Measurements from ENCODE around the gene DMD.

Gene DMD

GRCh38 chrX:31314921-31315320 is 1896.4 kb downstream of the DMD start:
- H4K20me1 ChIP-seq (ENCODE audit: insufficient read depth, low read length), result no peaks in the 10 kb centered on the region
- no peaks in the 10 kb centered on the region for H3K79me2 ChIP-seq (ENCODE audit: insufficient read depth, low read length)
- no peak overlapping the region for H3K4me3 ChIP-seq (ENCODE audit: low read depth in 1 of 2, low read length in 2 of 2)
- DNase-seq (no peak), ATAC-seq (ENCODE audit: insufficient read depth, low read depth) (no peak)
- H2AFZ ChIP-seq (ENCODE audit: low read depth, low read length), result no peak overlapping the region
- no peak overlapping the region for H3K9ac ChIP-seq (ENCODE audit: low read depth, low read length)
- H3K27me3 ChIP-seq (ENCODE audit: insufficient read depth, low read length, poor library complexity), result no peaks in the 10 kb centered on the region
- H3K4me1 ChIP-seq (ENCODE audit: insufficient read depth, low read length), result no peaks in the 10 kb centered on the region
- no peaks in the 10 kb centered on the region for H3K36me3 ChIP-seq (ENCODE audit: insufficient read depth, low read length)
- H3K4me2 ChIP-seq (ENCODE audit: insufficient read depth, low read length), result no peak overlapping the region
- no peaks in the 10 kb centered on the region for H3K9me3 ChIP-seq (ENCODE audit: insufficient read depth, low read length, severe bottlenecking)
- TF ChIP-seq CTCF (IDR thresholded peaks at IDR 0.05; ENCODE audit: borderline replicate concordance, extremely low read depth, low read length, poor library complexity, severe bottlenecking) (no peak), EZH2 (IDR thresholded peaks at IDR 0.05; ENCODE audit: borderline replicate concordance, low read depth, low read length, severe bottlenecking) (no peak)
- H3K27ac ChIP-seq (ENCODE audit: low read length), result no peak overlapping the region

GRCh38 chrX:31307952-31308351 is 1903.4 kb downstream of the DMD start:
- Histone ChIP-seq H3K4me3 (ENCODE audit: low read depth in 1 of 2, low read length in 2 of 2) (no peak overlapping the region), H3K9me3 (ENCODE audit: insufficient read depth, low read length, severe bottlenecking) (no peaks in the 10 kb centered on the region), H4K20me1 (ENCODE audit: insufficient read depth, low read length) (no peaks in the 10 kb centered on the region), H3K27ac (ENCODE audit: low read length) (no peak overlapping the region), H3K27me3 (ENCODE audit: insufficient read depth, low read length, poor library complexity) (no peaks in the 10 kb centered on the region), H3K4me1 (ENCODE audit: insufficient read depth, low read length) (no peaks in the 10 kb centered on the region), H3K9ac (ENCODE audit: low read depth, low read length) (no peak overlapping the region), H3K36me3 (ENCODE audit: insufficient read depth, low read length) (no peaks in the 10 kb centered on the region), H3K79me2 (ENCODE audit: insufficient read depth, low read length) (no peaks in the 10 kb centered on the region), H3K4me2 (ENCODE audit: insufficient read depth, low read length) (no peak overlapping the region), H2AFZ (ENCODE audit: low read depth, low read length) (no peak overlapping the region)
- TF ChIP-seq EZH2 (IDR thresholded peaks at IDR 0.05; ENCODE audit: borderline replicate concordance, low read depth, low read length, severe bottlenecking), result no peak
- no peak for TF ChIP-seq CTCF (IDR thresholded peaks at IDR 0.05; ENCODE audit: borderline replicate concordance, extremely low read depth, low read length, poor library complexity, severe bottlenecking)
- DNase-seq (no peak), ATAC-seq (ENCODE audit: insufficient read depth, low read depth) (no peak)

GRCh38 chrX:31302573-31303075 is 1908.7 kb downstream of the DMD start:
- no peaks in the 10 kb centered on the region for H3K4me1 ChIP-seq (ENCODE audit: insufficient read depth, low read length)
- H4K20me1 ChIP-seq (ENCODE audit: insufficient read depth, low read length), result no peaks in the 10 kb centered on the region
- no peaks in the 10 kb centered on the region for H3K36me3 ChIP-seq (ENCODE audit: insufficient read depth, low read length)
- no peak overlapping the region for H3K4me3 ChIP-seq (ENCODE audit: low read depth in 1 of 2, low read length in 2 of 2)
- no peaks in the 10 kb centered on the region for H3K79me2 ChIP-seq (ENCODE audit: insufficient read depth, low read length)
- no peak for DNase-seq
- TF ChIP-seq EZH2 (IDR thresholded peaks at IDR 0.05; ENCODE audit: borderline replicate concordance, low read depth, low read length, severe bottlenecking) (no peak), CTCF (IDR thresholded peaks at IDR 0.05; ENCODE audit: borderline replicate concordance, extremely low read depth, low read length, poor library complexity, severe bottlenecking) (no peak)
- no peaks in the 10 kb centered on the region for H3K27me3 ChIP-seq (ENCODE audit: insufficient read depth, low read length, poor library complexity)
- no peak overlapping the region for H3K4me2 ChIP-seq (ENCODE audit: insufficient read depth, low read length)
- no peak overlapping the region for H2AFZ ChIP-seq (ENCODE audit: low read depth, low read length)
- no peak for ATAC-seq (ENCODE audit: insufficient read depth, low read depth)
- H3K9ac ChIP-seq (ENCODE audit: low read depth, low read length), result no peak overlapping the region
- no peak overlapping the region for H3K27ac ChIP-seq (ENCODE audit: low read length)
- H3K9me3 ChIP-seq (ENCODE audit: insufficient read depth, low read length, severe bottlenecking), result no peaks in the 10 kb centered on the region

- no peaks in the 10 kb centered on the region for H4K20me1 ChIP-seq (ENCODE audit: insufficient read depth, low read length)
- H2AFZ ChIP-seq (ENCODE audit: low read depth, low read length), result no peak overlapping the region
- no peaks in the 10 kb centered on the region for H3K79me2 ChIP-seq (ENCODE audit: insufficient read depth, low read length)
- no peaks in the 10 kb centered on the region for H3K4me1 ChIP-seq (ENCODE audit: insufficient read depth, low read length)
- no peak for ATAC-seq (ENCODE audit: insufficient read depth, low read depth)
- no peak overlapping the region for H3K27ac ChIP-seq (ENCODE audit: low read length)
- no peaks in the 10 kb centered on the region for H3K27me3 ChIP-seq (ENCODE audit: insufficient read depth, low read length, poor library complexity)
- no peak for DNase-seq
- TF ChIP-seq CTCF (IDR thresholded peaks at IDR 0.05; ENCODE audit: borderline replicate concordance, extremely low read depth, low read length, poor library complexity, severe bottlenecking) (no peak), EZH2 (IDR thresholded peaks at IDR 0.05; ENCODE audit: borderline replicate concordance, low read depth, low read length, severe bottlenecking) (no peak)
- H3K36me3 ChIP-seq (ENCODE audit: insufficient read depth, low read length), result no peaks in the 10 kb centered on the region
- no peak overlapping the region for H3K4me3 ChIP-seq (ENCODE audit: low read depth in 1 of 2, low read length in 2 of 2)
- H3K4me2 ChIP-seq (ENCODE audit: insufficient read depth, low read length), result no peak overlapping the region
- H3K9me3 ChIP-seq (ENCODE audit: insufficient read depth, low read length, severe bottlenecking), result no peaks in the 10 kb centered on the region
- no peak overlapping the region for H3K9ac ChIP-seq (ENCODE audit: low read depth, low read length)
These were observed 1909.4 kb downstream of the DMD start for GRCh38 chrX:31301941-31302340.

All from DND-41 (cell line).